ENCODE data around the gene TACC3.

The TACC3 gene

DNA sequence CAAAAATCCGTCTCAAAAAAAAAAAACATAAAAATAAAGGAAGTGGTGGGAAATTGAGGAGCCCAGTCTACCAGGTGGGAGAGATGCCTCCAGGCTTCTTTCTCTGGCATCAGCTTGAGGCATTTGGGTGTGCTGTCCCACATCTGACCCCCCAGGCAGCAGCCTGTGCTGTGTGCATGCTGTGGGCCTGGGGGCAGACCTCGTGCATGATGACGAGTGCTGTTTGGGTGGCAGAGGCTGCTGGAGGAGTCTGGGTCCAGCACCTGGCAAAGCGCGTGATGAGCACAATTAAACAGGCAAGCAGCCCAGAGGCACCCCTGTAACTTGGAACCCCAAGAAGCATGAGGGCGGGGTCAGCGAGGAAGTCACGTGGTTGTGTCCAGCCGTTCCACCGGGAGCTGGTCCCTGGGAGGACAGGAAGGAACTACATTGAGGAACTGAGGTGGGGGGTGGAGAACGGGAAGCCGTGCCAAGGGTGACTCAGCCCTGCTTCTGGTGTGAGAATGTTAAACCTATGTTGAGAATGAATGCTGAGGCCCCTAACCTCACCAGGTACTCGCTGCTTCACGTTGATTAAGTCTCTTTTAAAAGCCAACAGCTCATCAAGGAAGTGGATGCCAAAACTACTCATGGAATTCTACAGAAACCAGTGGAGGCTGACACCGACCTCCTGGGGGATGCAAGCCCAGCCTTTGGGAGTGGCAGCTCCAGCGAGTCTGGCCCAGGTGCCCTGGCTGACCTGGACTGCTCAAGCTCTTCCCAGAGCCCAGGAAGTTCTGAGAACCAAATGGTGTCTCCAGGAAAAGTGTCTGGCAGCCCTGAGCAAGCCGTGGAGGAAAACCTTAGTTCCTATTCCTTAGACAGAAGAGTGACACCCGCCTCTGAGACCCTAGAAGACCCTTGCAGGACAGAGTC, 6.1 kb downstream of the TACC3 start:
- no peak overlapping the region for H3K4me3 ChIP-seq (ENCODE audit: low read depth, low read length)
- H3K36me3 ChIP-seq (ENCODE audit: control insufficient read depth in 2 of 2, insufficient read depth in 1 of 2, low read length in 2 of 2) = peaks cover 20 to 96% of the 10 kb centered on the region in 2 experiments; a peak in 2 of 3 replicates
- ChIA-PET CTCF (interaction anchor here (0.7 to 7.6 kb wide), 5 partner anchors 19 to 98 kb away, joined by 3 to 61 read pairs (median 4); no protein-coding TSS in a partner anchor), POLR2A (no interaction called here)
- no peaks in the 10 kb centered on the region for H3K9me3 ChIP-seq (ENCODE audit: control insufficient read depth, insufficient read depth, low read depth, low read length)
- H3K4me1 ChIP-seq (ENCODE audit: control insufficient read depth, insufficient read depth, low read length) = no peaks in the 10 kb centered on the region
- no peak overlapping the region for H3K27ac ChIP-seq (ENCODE audit: extremely low read depth, low read depth, low read length)
- TF ChIP-seq ZFP3 (tag by site-specific recombination; IDR thresholded peaks at IDR 0.05; ENCODE audit: low read depth) = no peak
- 0 out of 2 replicates have a peak, but pooled peaks have one; percentile 22 for TF ChIP-seq ZIC2 (tag by site-specific recombination; IDR thresholded peaks at IDR 0.05)
- TF ChIP-seq GLIS2 (tag by site-specific recombination; IDR thresholded peaks at IDR 0.05) = 0 out of 2 replicates have a peak, but pooled peaks have one; percentile 42
- no peak for TF ChIP-seq ZNF544 (tag by site-specific recombination; IDR thresholded peaks at IDR 0.05)
- TF ChIP-seq ZNF792 (tag by site-specific recombination; IDR thresholded peaks at IDR 0.05) = no peak
- TF ChIP-seq ZNF214 (tag by site-specific recombination; IDR thresholded peaks at IDR 0.05; ENCODE audit: borderline replicate concordance) = no peak
- no peak for TF ChIP-seq HOXA7 (CRISPR knock-in tag; IDR thresholded peaks at IDR 0.05; ENCODE audit: borderline replicate concordance)
- TF ChIP-seq ZNF623 (tag by site-specific recombination; IDR thresholded peaks at IDR 0.05) = no peak
- TF ChIP-seq, protein P1, sequence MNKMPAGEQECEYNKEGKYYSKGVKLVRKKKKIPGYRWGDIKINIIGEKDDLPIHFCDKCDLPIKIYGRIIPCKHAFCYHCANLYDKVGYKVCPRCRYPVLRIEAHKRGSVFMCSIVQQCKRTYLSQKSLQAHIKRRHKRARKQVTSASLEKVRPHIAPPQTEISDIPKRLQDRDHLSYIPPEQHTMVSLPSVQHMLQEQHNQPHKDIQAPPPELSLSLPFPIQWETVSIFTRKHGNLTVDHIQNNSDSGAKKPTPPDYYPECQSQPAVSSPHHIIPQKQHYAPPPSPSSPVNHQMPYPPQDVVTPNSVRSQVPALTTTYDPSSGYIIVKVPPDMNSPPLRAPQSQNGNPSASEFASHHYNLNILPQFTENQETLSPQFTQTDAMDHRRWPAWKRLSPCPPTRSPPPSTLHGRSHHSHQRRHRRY (tag by site-specific recombination; IDR thresholded peaks at IDR 0.05) = no peak
- TF ChIP-seq SP3 (tag by site-specific recombination; IDR thresholded peaks at IDR 0.05) = no peak
- no peak for TF ChIP-seq ZBTB7A (tag by site-specific recombination; IDR thresholded peaks at IDR 0.05; ENCODE audit: low read depth)
- no peak for TF ChIP-seq RBAK (tag by site-specific recombination; IDR thresholded peaks at IDR 0.05)
- TF ChIP-seq, protein P2, sequence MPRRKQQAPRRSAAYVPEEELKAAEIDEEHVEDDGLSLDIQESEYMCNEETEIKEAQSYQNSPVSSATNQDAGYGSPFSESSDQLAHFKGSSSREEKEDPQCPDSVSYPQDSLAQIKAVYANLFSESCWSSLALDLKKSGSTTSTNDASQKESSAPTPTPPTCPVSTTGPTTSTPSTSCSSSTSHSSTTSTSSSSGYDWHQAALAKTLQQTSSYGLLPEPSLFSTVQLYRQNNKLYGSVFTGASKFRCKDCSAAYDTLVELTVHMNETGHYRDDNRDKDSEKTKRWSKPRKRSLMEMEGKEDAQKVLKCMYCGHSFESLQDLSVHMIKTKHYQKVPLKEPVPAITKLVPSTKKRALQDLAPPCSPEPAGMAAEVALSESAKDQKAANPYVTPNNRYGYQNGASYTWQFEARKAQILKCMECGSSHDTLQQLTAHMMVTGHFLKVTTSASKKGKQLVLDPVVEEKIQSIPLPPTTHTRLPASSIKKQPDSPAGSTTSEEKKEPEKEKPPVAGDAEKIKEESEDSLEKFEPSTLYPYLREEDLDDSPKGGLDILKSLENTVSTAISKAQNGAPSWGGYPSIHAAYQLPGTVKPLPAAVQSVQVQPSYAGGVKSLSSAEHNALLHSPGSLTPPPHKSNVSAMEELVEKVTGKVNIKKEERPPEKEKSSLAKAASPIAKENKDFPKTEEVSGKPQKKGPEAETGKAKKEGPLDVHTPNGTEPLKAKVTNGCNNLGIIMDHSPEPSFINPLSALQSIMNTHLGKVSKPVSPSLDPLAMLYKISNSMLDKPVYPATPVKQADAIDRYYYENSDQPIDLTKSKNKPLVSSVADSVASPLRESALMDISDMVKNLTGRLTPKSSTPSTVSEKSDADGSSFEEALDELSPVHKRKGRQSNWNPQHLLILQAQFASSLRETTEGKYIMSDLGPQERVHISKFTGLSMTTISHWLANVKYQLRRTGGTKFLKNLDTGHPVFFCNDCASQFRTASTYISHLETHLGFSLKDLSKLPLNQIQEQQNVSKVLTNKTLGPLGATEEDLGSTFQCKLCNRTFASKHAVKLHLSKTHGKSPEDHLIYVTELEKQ (tag by site-specific recombination; IDR thresholded peaks at IDR 0.05; ENCODE audit: borderline replicate concordance) = no peak
- TF ChIP-seq, protein P3, sequence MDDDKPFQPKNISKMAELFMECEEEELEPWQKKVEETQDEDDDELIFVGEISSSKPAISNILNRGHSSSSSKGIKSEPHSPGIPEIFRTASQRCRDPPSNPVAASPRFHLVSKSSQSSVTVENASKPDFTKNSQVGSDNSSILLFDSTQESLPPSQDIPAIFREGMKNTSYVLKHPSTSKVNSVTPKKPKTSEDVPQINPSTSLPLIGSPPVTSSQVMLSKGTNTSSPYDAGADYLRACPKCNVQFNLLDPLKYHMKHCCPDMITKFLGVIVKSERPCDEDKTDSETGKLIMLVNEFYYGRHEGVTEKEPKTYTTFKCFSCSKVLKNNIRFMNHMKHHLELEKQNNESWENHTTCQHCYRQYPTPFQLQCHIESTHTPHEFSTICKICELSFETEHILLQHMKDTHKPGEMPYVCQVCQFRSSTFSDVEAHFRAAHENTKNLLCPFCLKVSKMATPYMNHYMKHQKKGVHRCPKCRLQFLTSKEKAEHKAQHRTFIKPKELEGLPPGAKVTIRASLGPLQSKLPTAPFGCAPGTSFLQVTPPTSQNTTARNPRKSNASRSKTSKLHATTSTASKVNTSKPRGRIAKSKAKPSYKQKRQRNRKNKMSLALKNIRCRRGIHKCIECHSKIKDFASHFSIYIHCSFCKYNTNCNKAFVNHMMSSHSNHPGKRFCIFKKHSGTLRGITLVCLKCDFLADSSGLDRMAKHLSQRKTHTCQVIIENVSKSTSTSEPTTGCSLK (tag by site-specific recombination; IDR thresholded peaks at IDR 0.05) = no peak
- TF ChIP-seq, protein P4, sequence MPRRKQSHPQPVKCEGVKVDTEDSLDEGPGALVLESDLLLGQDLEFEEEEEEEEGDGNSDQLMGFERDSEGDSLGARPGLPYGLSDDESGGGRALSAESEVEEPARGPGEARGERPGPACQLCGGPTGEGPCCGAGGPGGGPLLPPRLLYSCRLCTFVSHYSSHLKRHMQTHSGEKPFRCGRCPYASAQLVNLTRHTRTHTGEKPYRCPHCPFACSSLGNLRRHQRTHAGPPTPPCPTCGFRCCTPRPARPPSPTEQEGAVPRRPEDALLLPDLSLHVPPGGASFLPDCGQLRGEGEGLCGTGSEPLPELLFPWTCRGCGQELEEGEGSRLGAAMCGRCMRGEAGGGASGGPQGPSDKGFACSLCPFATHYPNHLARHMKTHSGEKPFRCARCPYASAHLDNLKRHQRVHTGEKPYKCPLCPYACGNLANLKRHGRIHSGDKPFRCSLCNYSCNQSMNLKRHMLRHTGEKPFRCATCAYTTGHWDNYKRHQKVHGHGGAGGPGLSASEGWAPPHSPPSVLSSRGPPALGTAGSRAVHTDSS (tag by site-specific recombination; IDR thresholded peaks at IDR 0.05) = no peak
- no peak for TF ChIP-seq ZNF791 (tag by site-specific recombination; IDR thresholded peaks at IDR 0.05)
- TF ChIP-seq, protein P5, sequence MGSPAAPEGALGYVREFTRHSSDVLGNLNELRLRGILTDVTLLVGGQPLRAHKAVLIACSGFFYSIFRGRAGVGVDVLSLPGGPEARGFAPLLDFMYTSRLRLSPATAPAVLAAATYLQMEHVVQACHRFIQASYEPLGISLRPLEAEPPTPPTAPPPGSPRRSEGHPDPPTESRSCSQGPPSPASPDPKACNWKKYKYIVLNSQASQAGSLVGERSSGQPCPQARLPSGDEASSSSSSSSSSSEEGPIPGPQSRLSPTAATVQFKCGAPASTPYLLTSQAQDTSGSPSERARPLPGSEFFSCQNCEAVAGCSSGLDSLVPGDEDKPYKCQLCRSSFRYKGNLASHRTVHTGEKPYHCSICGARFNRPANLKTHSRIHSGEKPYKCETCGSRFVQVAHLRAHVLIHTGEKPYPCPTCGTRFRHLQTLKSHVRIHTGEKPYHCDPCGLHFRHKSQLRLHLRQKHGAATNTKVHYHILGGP (tag by site-specific recombination; IDR thresholded peaks at IDR 0.05) = no peak
- TF ChIP-seq ZNF335 (tag by site-specific recombination; conservative IDR thresholded peaks at IDR 0.05) = no peak
- TF ChIP-seq ZNF610 (tag by site-specific recombination; IDR thresholded peaks at IDR 0.05; ENCODE audit: borderline replicate concordance) = no peak
- TF ChIP-seq, protein P6, sequence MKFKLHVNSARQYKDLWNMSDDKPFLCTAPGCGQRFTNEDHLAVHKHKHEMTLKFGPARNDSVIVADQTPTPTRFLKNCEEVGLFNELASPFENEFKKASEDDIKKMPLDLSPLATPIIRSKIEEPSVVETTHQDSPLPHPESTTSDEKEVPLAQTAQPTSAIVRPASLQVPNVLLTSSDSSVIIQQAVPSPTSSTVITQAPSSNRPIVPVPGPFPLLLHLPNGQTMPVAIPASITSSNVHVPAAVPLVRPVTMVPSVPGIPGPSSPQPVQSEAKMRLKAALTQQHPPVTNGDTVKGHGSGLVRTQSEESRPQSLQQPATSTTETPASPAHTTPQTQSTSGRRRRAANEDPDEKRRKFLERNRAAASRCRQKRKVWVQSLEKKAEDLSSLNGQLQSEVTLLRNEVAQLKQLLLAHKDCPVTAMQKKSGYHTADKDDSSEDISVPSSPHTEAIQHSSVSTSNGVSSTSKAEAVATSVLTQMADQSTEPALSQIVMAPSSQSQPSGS (tag by site-specific recombination; IDR thresholded peaks at IDR 0.05; ENCODE audit: low read depth) = no peak
- TF ChIP-seq, protein P7, sequence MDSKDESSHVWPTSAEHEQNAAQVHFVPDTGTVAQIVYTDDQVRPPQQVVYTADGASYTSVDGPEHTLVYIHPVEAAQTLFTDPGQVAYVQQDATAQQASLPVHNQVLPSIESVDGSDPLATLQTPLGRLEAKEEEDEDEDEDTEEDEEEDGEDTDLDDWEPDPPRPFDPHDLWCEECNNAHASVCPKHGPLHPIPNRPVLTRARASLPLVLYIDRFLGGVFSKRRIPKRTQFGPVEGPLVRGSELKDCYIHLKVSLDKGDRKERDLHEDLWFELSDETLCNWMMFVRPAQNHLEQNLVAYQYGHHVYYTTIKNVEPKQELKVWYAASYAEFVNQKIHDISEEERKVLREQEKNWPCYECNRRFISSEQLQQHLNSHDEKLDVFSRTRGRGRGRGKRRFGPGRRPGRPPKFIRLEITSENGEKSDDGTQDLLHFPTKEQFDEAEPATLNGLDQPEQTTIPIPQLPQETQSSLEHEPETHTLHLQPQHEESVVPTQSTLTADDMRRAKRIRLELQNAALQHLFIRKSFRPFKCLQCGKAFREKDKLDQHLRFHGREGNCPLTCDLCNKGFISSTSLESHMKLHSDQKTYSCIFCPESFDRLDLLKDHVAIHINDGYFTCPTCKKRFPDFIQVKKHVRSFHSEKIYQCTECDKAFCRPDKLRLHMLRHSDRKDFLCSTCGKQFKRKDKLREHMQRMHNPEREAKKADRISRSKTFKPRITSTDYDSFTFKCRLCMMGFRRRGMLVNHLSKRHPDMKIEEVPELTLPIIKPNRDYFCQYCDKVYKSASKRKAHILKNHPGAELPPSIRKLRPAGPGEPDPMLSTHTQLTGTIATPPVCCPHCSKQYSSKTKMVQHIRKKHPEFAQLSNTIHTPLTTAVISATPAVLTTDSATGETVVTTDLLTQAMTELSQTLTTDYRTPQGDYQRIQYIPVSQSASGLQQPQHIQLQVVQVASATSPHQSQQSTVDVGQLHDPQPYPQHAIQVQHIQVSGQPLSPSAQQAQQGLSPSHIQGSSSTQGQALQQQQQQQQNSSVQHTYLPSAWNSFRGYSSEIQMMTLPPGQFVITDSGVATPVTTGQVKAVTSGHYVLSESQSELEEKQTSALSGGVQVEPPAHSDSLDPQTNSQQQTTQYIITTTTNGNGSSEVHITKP (tag by site-specific recombination; IDR thresholded peaks at IDR 0.05) = 0 out of 2 replicates have a peak, but pooled peaks have one; percentile 14

All from HEK293 (cell line).